ENCODE results near the gene MED13L. TPM values are rescaled to one million over a fixed set of nuclear protein-coding genes. Genes with fewer than 3 reads are reported as not detected.

The MED13L gene
- total and polyA plus RNA-seq, 4 donors, result 7.9 to 94.0 (median 37.7) TPM

- H3K9ac ChIP-seq (ENCODE audit: low read depth in 1 of 2, low read length in 2 of 2), result no peak overlapping the region
- H3K9me3 ChIP-seq (ENCODE audit: control insufficient read depth in 4 of 4, low read length in 3 of 4), result no peaks in the 10 kb centered on the region
- no peak overlapping the region for H3K4me3 ChIP-seq (ENCODE audit: low read depth in 1 of 3, low read length in 3 of 3)
- H3K4me1 ChIP-seq (ENCODE audit: control insufficient read depth in 4 of 4, insufficient read depth in 4 of 4, low read length in 3 of 4), result peaks cover 8 to 57% (median 42%) of the 10 kb centered on the region in 4 donors
- H3K27me3 ChIP-seq (ENCODE audit: control insufficient read depth in 4 of 4, insufficient read depth in 4 of 4, low read length in 3 of 4), result no peaks in the 10 kb centered on the region
- no peak overlapping the region for H3K27ac ChIP-seq (ENCODE audit: low read depth in 1 of 2, low read length in 2 of 2)
- TF ChIP-seq SP1 (IDR thresholded peaks at IDR 0.05), result no peak
- no peak for TF ChIP-seq RXRA (IDR thresholded peaks at IDR 0.05)
- TF ChIP-seq GABPA (IDR thresholded peaks at IDR 0.05 in 1 of 2, conservative IDR thresholded peaks at IDR 0.05 in 1 of 2), result no peak
- no peak for TF ChIP-seq REST (IDR thresholded peaks at IDR 0.05)
- no peak for TF ChIP-seq HNF4G (IDR thresholded peaks at IDR 0.05)
- TF ChIP-seq JUND (IDR thresholded peaks at IDR 0.05), result no peak
- no peak for TF ChIP-seq EGR1 (IDR thresholded peaks at IDR 0.05; ENCODE audit: low read depth in 2 of 2)
- TF ChIP-seq YY1 (IDR thresholded peaks at IDR 0.05), result no peak
- TF ChIP-seq MAX (IDR thresholded peaks at IDR 0.05), result no peak
- TF ChIP-seq CTCF (IDR thresholded peaks at IDR 0.05; ENCODE audit: low read depth, low read length, missing input control), result no peak
- TF ChIP-seq FOXA1 (IDR thresholded peaks at IDR 0.05), result no peak
- no peak for TF ChIP-seq TAF1 (conservative IDR thresholded peaks at IDR 0.05)
- no peak for TF ChIP-seq RAD21 (IDR thresholded peaks at IDR 0.05)
- no peak for TF ChIP-seq HNF4A (conservative IDR thresholded peaks at IDR 0.05)
- TF ChIP-seq ZBTB33 (IDR thresholded peaks at IDR 0.05), result no peak
- TF ChIP-seq NR2F2 (IDR thresholded peaks at IDR 0.05), result no peak
- no peak for TF ChIP-seq FOXA2 (IDR thresholded peaks at IDR 0.05)
- TF ChIP-seq ATF3 (IDR thresholded peaks at IDR 0.05), result no peak
- no peak for DNase-seq (ENCODE audit: low spot score)
- H3K36me3 ChIP-seq (ENCODE audit: control insufficient read depth in 4 of 4, insufficient read depth in 3 of 4, low read depth in 1 of 4, low read length in 3 of 4), result no peaks in the 10 kb centered on the region
- 82% methylated on average over 1 of the region's 1 CpG for WGBS
These were observed 148.7 kb downstream of the MED13L start for GRCh38 chr12:116128779-116129178.
